Measurements from ENCODE around the gene METTL2B. TPM values are rescaled to one million over a fixed set of nuclear protein-coding genes. Genes with fewer than 3 reads are reported as not detected.
A peak's percentile ranks its signal among the peaks of the same experiment; 100 is the strongest.
"Not testable (repeated sequence)": the region's sequence is repeated elsewhere in the genome, so short reads cannot be mapped to it uniquely, and the experiment has no call there.

METTL2B gene
- total RNA-seq, 5 donors from 2014 or later (not counting 1 experiment from before 2014, with no cell fraction given) = 17.7 to 29.9 (median 26.1) TPM

GRCh38 chr7:128511692-128512091 is 35.1 kb downstream of the METTL2B start:
- H3K4me1 ChIP-seq (ENCODE audit: control insufficient read depth in 1 of 2, extremely low read depth in 1 of 2, insufficient read depth in 2 of 2, low read length in 2 of 2) = peaks cover 2 to 15% of the 10 kb centered on the region in 2 experiments
- H3K27ac Mint-ChIP-seq; H3K9me3 Mint-ChIP-seq; H3K9me3 ChIP-seq; H3K27me3 ChIP-seq (replicated peaks in 1 of 2; ENCODE audit: control insufficient read depth in 2 of 2, extremely low read depth in 1 of 2, insufficient read depth in 2 of 2, low read length in 1 of 2); H3K4me3 ChIP-seq (ENCODE audit: control insufficient read depth in 1 of 2, extremely low read depth in 1 of 2, low read length in 1 of 2); CTCF ChIA-PET; ATAC-seq (replicated peaks in 1 of 4); H3K27me3 Mint-ChIP-seq; H3K36me3 ChIP-seq (ENCODE audit: control insufficient read depth in 2 of 2, extremely low read depth in 1 of 2, insufficient read depth in 1 of 2, low read length in 1 of 2); DNase-seq; H3K4me3 Mint-ChIP-seq; H3K27ac ChIP-seq (ENCODE audit: low read length); H3K36me3 Mint-ChIP-seq: not testable (repeated sequence)
- WGBS (ENCODE audit: insufficient coverage) = no CpG with 5 or more reads among the region's 11 CpGs
- POLR2A ChIA-PET = interaction anchor here in 1 of 2 donors (0.6 kb wide), 1 partner anchor 721 kb away, joined by 5 read pairs; no protein-coding TSS in a partner anchor
- peaks cover 9 to 12% (median 12%) of the 10 kb centered on the region in 3 donors for H3K4me1 Mint-ChIP-seq

GRCh38 chr7:128515232-128515631 is 38.7 kb downstream of the METTL2B start:
- CTCF ChIA-PET; H3K4me1 ChIP-seq (ENCODE audit: control insufficient read depth in 1 of 2, extremely low read depth in 1 of 2, insufficient read depth in 2 of 2, low read length in 2 of 2); H3K4me3 Mint-ChIP-seq; H3K36me3 ChIP-seq (ENCODE audit: control insufficient read depth in 2 of 2, extremely low read depth in 1 of 2, insufficient read depth in 1 of 2, low read length in 1 of 2); H3K9me3 ChIP-seq; H3K27ac Mint-ChIP-seq; ATAC-seq (replicated peaks in 1 of 4); H3K27me3 ChIP-seq (replicated peaks in 1 of 2; ENCODE audit: control insufficient read depth in 2 of 2, extremely low read depth in 1 of 2, insufficient read depth in 2 of 2, low read length in 1 of 2); DNase-seq; POLR2A ChIA-PET; H3K9me3 Mint-ChIP-seq; H3K27ac ChIP-seq (ENCODE audit: low read length); H3K4me3 ChIP-seq (ENCODE audit: control insufficient read depth in 1 of 2, extremely low read depth in 1 of 2, low read length in 1 of 2); H3K4me1 Mint-ChIP-seq; H3K36me3 Mint-ChIP-seq; H3K27me3 Mint-ChIP-seq: not testable (repeated sequence)
- WGBS (ENCODE audit: insufficient coverage) = 88% methylated on average over 3 of the region's 6 CpGs

- POLR2A ChIA-PET; H3K27me3 Mint-ChIP-seq; H3K27ac ChIP-seq (ENCODE audit: low read length); H3K9me3 Mint-ChIP-seq; H3K4me3 ChIP-seq (ENCODE audit: control insufficient read depth in 1 of 2, extremely low read depth in 1 of 2, low read length in 1 of 2); H3K36me3 Mint-ChIP-seq; ATAC-seq (replicated peaks in 1 of 4); H3K9me3 ChIP-seq; H3K4me1 ChIP-seq (ENCODE audit: control insufficient read depth in 1 of 2, extremely low read depth in 1 of 2, insufficient read depth in 2 of 2, low read length in 2 of 2); H3K27me3 ChIP-seq (replicated peaks in 1 of 2; ENCODE audit: control insufficient read depth in 2 of 2, extremely low read depth in 1 of 2, insufficient read depth in 2 of 2, low read length in 1 of 2); DNase-seq; H3K4me1 Mint-ChIP-seq; H3K4me3 Mint-ChIP-seq; CTCF ChIA-PET; H3K27ac Mint-ChIP-seq; H3K36me3 ChIP-seq (ENCODE audit: control insufficient read depth in 2 of 2, extremely low read depth in 1 of 2, insufficient read depth in 1 of 2, low read length in 1 of 2): not testable (repeated sequence)
- 100% methylated on average over 2 of the region's 5 CpGs for WGBS (ENCODE audit: insufficient coverage)
Observed at GRCh38 chr7:128517023-128517422, 40.5 kb downstream of the METTL2B start.

DNA sequence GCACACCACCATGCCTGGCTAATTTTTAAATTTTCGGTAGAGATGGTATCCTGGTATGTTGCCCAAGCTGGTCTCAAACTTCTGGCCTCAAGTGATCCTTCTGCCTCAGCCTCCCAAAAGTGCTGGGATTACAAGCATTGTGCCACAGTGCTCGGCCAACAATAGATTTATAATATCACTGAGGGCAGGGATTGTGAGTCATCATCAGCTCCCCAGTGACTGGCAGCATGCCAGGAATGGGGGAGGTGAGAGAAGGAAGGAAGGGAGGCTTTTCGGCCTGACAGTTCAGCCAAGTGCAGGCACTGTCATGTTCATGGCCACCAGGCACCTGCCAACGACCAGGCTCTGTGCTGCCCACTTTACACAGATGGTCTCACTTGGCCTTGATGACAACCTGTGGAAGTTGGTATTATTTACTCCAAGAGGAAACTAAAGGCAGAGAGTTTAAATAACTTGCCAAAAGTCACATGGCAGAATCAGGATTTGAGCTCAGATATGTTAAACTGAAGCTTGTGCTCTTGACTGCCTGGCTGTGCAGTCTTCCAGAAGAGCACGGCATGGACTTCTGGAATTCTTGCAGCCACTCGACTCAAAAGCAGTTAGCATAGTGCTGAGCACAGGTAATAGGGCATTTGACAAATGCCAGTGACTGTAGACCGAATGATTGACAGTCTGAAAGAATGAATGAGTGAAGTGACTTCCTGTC is 46.8 kb downstream of the METTL2B start:
- H3K9me3 ChIP-seq; H3K4me3 Mint-ChIP-seq; H3K27me3 Mint-ChIP-seq; H3K36me3 Mint-ChIP-seq; H3K36me3 ChIP-seq (ENCODE audit: control insufficient read depth in 2 of 2, extremely low read depth in 1 of 2, insufficient read depth in 1 of 2, low read length in 1 of 2); H3K27me3 ChIP-seq (replicated peaks in 1 of 2; ENCODE audit: control insufficient read depth in 2 of 2, extremely low read depth in 1 of 2, insufficient read depth in 2 of 2, low read length in 1 of 2); H3K9me3 Mint-ChIP-seq; H3K4me3 ChIP-seq (ENCODE audit: control insufficient read depth in 1 of 2, extremely low read depth in 1 of 2, low read length in 1 of 2); POLR2A ChIA-PET: not testable (repeated sequence)
- H3K27ac Mint-ChIP-seq = peak overlapping the region; percentile 91 to 93
- peak overlapping the region; percentile 44 for H3K27ac ChIP-seq (ENCODE audit: low read length)
- ATAC-seq (replicated peaks in 1 of 4) (peak; percentile 76 to 97 (median 91)), DNase-seq (peak; percentile 34 to 89 (median 66))
- peaks cover 0 to 10% of the 10 kb centered on the region in 2 experiments for H3K4me1 ChIP-seq (ENCODE audit: control insufficient read depth in 1 of 2, extremely low read depth in 1 of 2, insufficient read depth in 2 of 2, low read length in 2 of 2)
- CTCF ChIA-PET = interaction anchor here in 1 of 2 donors (0.6 kb wide), 1 partner anchor 60 kb away, joined by 5 read pairs; no protein-coding TSS in a partner anchor
- WGBS (ENCODE audit: insufficient coverage) = 20% methylated on average over 4 of the region's 7 CpGs
- H3K4me1 Mint-ChIP-seq = peaks cover 6 to 16% (median 16%) of the 10 kb centered on the region in 3 donors

DNA sequence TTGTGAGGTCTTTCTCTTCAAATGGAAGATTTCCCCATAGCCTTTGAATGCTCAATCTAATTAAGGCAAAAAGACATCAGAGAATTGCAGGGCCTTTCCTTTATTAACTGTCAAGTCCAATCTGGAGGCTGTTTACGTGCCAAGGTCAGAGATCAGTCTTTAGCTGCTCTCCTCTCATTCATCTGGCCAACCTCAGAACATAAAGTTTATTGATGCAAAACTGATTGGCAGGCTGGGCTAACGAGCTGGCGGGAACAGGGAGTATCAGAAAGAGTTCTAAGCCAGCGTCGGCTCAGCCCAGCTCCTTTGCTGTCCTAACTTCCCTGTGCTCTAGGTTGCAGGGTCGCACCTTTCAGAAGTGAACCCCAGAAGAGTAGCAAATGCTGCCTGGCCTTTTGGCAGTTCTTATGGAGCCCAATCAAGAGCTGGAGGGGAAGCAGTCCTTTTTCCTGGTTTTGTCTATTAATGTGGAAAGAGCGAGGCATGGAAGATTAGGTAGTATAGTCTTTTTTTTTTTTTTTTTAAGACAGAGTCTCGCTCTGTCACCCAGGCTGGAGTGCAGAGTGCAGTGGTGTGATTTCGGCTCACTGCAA is 47.5 kb downstream of the METTL2B start:
- H3K27me3 Mint-ChIP-seq; H3K36me3 ChIP-seq (ENCODE audit: control insufficient read depth in 2 of 2, extremely low read depth in 1 of 2, insufficient read depth in 1 of 2, low read length in 1 of 2); DNase-seq; H3K9me3 Mint-ChIP-seq; POLR2A ChIA-PET; ATAC-seq (replicated peaks in 1 of 4); H3K4me3 ChIP-seq (ENCODE audit: control insufficient read depth in 1 of 2, extremely low read depth in 1 of 2, low read length in 1 of 2); H3K9me3 ChIP-seq; H3K27me3 ChIP-seq (replicated peaks in 1 of 2; ENCODE audit: control insufficient read depth in 2 of 2, extremely low read depth in 1 of 2, insufficient read depth in 2 of 2, low read length in 1 of 2); H3K36me3 Mint-ChIP-seq; H3K27ac ChIP-seq (ENCODE audit: low read length); H3K4me3 Mint-ChIP-seq: not testable (repeated sequence)
- H3K4me1 ChIP-seq (ENCODE audit: control insufficient read depth in 1 of 2, extremely low read depth in 1 of 2, insufficient read depth in 2 of 2, low read length in 2 of 2) = peaks cover 0 to 10% of the 10 kb centered on the region in 2 experiments
- CTCF ChIA-PET = interaction anchor here in 1 of 2 donors (0.6 kb wide), 1 partner anchor 60 kb away, joined by 5 read pairs; no protein-coding TSS in a partner anchor
- H3K4me1 Mint-ChIP-seq = peaks cover 6 to 16% (median 16%) of the 10 kb centered on the region in 3 donors
- peak overlapping the region in 1 of 2 donors; percentile 44 for H3K27ac Mint-ChIP-seq
- WGBS (ENCODE audit: insufficient coverage) = 100% methylated on average over 2 of the region's 9 CpGs

DNA sequence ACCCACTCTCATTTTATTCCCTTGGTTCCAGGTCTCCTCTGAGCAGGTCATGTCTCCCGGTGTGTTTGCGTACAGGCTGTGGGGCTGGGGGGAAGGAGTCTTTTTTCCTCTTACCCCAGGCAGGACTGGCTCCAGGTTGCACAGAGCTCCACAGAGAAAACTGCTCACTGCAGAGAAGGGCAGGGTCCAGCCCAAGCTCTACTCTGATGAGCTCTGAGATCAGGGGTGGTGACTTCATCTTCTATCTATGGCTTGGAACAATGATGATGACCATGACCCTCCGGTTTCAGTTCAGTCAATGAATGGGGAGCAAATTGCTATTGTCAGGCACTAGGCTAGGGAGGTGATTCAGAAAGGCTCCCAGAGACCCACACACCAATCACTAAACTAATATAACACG is 49.0 kb downstream of the METTL2B start:
- CTCF ChIA-PET = not testable (repeated sequence)

More for the DNA sequence above, 49.0 kb downstream of the METTL2B start:
- POLR2A ChIA-PET = interaction anchor here in 1 of 2 donors (0.6 kb wide), 1 partner anchor 207 kb away, joined by 4 read pairs; no protein-coding TSS in a partner anchor
- Mint-ChIP-seq H3K4me1 (peaks cover 13 to 24% (median 24%) of the 10 kb centered on the region in 3 donors), H3K27ac (peak overlapping the region in 1 of 2 donors; percentile 24)
- H3K27ac ChIP-seq (ENCODE audit: low read length); H3K36me3 ChIP-seq (ENCODE audit: control insufficient read depth in 2 of 2, extremely low read depth in 1 of 2, insufficient read depth in 1 of 2, low read length in 1 of 2); H3K9me3 Mint-ChIP-seq; H3K4me3 Mint-ChIP-seq; DNase-seq; H3K36me3 Mint-ChIP-seq; H3K27me3 ChIP-seq (replicated peaks in 1 of 2; ENCODE audit: control insufficient read depth in 2 of 2, extremely low read depth in 1 of 2, insufficient read depth in 2 of 2, low read length in 1 of 2); H3K9me3 ChIP-seq; H3K27me3 Mint-ChIP-seq; H3K4me3 ChIP-seq (ENCODE audit: control insufficient read depth in 1 of 2, extremely low read depth in 1 of 2, low read length in 1 of 2); ATAC-seq (replicated peaks in 1 of 4): not testable (repeated sequence)
- WGBS (ENCODE audit: insufficient coverage) = no CpG with 5 or more reads among the region's 4 CpGs
- peaks cover 0 to 21% of the 10 kb centered on the region in 2 experiments for H3K4me1 ChIP-seq (ENCODE audit: control insufficient read depth in 1 of 2, extremely low read depth in 1 of 2, insufficient read depth in 2 of 2, low read length in 2 of 2)
